Measurements from ENCODE around the gene TOX2.

DNA sequence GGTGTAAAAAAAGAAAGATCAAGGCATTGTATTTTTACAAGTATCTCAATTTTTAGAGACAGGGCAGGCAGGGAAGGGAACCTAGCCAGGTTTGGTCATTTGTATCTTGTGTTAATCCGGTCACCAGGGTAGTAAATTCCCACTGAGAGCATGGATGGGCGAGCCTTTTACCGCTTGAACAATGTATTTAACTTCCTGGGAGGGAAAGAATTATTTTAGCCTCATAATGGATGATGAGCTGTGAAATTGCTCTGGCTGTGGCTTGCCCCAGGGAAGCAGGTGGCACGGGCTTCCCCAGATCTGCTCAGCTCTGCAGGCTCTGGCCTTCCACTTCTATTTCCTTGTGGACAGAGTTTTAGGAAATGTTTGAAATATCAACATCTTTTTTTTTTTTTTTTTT lies 72.9 kb downstream of the TOX2 start:
- TF ChIP-seq HDGF (IDR thresholded peaks at IDR 0.05; ENCODE audit: borderline replicate concordance) (no peak), NFRKB (IDR thresholded peaks at IDR 0.05) (no peak), FOXM1 (IDR thresholded peaks at IDR 0.05; ENCODE audit: borderline replicate concordance) (no peak), L3MBTL2 (conservative IDR thresholded peaks at IDR 0.05) (no peak), SP1 (IDR thresholded peaks at IDR 0.05) (no peak), BHLHE40 (IDR thresholded peaks at IDR 0.05; ENCODE audit: borderline replicate concordance) (no peak), FOXK2 (IDR thresholded peaks at IDR 0.05) (no peak), TARDBP (IDR thresholded peaks at IDR 0.05) (no peak), ZNF384 (IDR thresholded peaks at IDR 0.05) (no peak)
- TF ChIP-seq, protein P1, sequence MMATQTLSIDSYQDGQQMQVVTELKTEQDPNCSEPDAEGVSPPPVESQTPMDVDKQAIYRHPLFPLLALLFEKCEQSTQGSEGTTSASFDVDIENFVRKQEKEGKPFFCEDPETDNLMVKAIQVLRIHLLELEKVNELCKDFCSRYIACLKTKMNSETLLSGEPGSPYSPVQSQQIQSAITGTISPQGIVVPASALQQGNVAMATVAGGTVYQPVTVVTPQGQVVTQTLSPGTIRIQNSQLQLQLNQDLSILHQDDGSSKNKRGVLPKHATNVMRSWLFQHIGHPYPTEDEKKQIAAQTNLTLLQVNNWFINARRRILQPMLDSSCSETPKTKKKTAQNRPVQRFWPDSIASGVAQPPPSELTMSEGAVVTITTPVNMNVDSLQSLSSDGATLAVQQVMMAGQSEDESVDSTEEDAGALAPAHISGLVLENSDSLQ (IDR thresholded peaks at IDR 0.05) = no peak
